NB4 (cell line): ENCODE data around the gene RNF40.
"Not testable (repeated sequence)": the region's sequence is repeated elsewhere in the genome, so short reads cannot be mapped to it uniquely, and the experiment has no call there.

ENCODE experiments used
- DNase-seq: peaks from one replicate; pipeline ENCODE4 v3.0.0; 2010; ENCODE audit warnings: low read depth
- H3K4me3 ChIP-seq: one replicate; pipeline ENCODE4 v1.5.1; 2011; ENCODE audit warnings: mild to moderate bottlenecking, low read depth, low read length, moderate library complexity
- CTCF ChIP-seq: IDR thresholded peaks from one replicate; pipeline ENCODE4 v1.5.1; 2012; ENCODE audit warnings: low read depth, low read length
- MYC ChIP-seq: IDR thresholded peaks from 2 replicates; pipeline ENCODE4 v1.6.1; 2011; ENCODE audit warnings: low read depth, low read length
- POLR2A ChIP-seq: IDR thresholded peaks from 2 replicates; pipeline ENCODE4 v1.6.1; 2011; ENCODE audit warnings: mild to moderate bottlenecking; ENCODE audit not compliant: insufficient read length; ENCODE audit errors: extremely low read depth
- TF ChIP-seq, protein P1 (sequence below): IDR thresholded peaks from 2 replicates; pipeline ENCODE4 v1.6.1; 2011; ENCODE audit warnings: low read depth, low read length

RNF40 gene

GRCh38 chr16:30805370-30806169, 43.4 kb downstream of the RNF40 start:
- TF ChIP-seq MYC, result no peak
- TF ChIP-seq, protein P1, sequence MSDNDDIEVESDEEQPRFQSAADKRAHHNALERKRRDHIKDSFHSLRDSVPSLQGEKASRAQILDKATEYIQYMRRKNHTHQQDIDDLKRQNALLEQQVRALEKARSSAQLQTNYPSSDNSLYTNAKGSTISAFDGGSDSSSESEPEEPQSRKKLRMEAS, result no peak
- TF ChIP-seq POLR2A, result no peak
- TF ChIP-seq CTCF, result no peak
- H3K4me3 ChIP-seq, result peak overlapping the region; percentile 49
- peak; percentile 64 for DNase-seq

DNA sequence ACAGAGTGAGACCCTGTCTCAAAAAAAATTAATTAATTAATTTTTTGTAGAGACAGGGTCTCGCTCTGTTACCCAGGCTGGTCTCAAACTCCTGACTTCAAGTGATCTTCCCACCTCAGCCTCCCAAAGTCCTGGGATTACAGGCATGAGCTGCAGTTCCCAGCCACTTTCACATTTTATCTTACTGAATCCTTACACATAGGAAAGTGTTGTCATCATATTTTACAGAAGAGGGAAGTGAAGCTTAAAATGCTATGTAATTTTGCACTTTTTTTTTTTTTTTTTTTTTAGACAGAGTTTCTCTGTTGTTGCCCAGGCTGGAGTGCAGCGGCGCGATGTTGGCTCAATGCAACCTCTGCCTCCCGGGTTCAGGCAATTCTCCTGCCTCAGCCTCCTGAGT, 46.0 kb downstream of the RNF40 start:
- DNase-seq, result no peak
- H3K4me3 ChIP-seq, result no peak overlapping the region
- TF ChIP-seq MYC (no peak), CTCF (no peak), POLR2A (no peak)
- TF ChIP-seq, protein P1, result no peak

- not testable (repeated sequence) for DNase-seq, H3K4me3 ChIP-seq
These were observed 46.8 kb downstream of the RNF40 start for GRCh38 chr16:30808890-30809426.

- DNase-seq, H3K4me3 ChIP-seq: not testable (repeated sequence)
These were observed 47.6 kb downstream of the RNF40 start for GRCh38 chr16:30809675-30810074.

GRCh38 chr16:30813821-30814189, 51.7 kb downstream of the RNF40 start:
- TF ChIP-seq POLR2A (no peak), MYC (no peak), CTCF (no peak)
- TF ChIP-seq, protein P1, result no peak
- no peak for DNase-seq
- H3K4me3 ChIP-seq, result peak overlapping the region; percentile 66

GRCh38 chr16:30816769-30817168, 54.6 kb downstream of the RNF40 start:
- H3K4me3 ChIP-seq, result no peak overlapping the region
- TF ChIP-seq, protein P1, result no peak
- TF ChIP-seq CTCF (no peak), MYC (no peak), POLR2A (no peak)
- no peak for DNase-seq

- DNase-seq, result no peak
- no peak for TF ChIP-seq POLR2A
- TF ChIP-seq, protein P1, result no peak
- TF ChIP-seq MYC, result no peak
- TF ChIP-seq CTCF, result no peak
- H3K4me3 ChIP-seq, result no peak overlapping the region
These were observed 58.9 kb downstream of the RNF40 start for GRCh38 chr16:30820952-30821421.

GRCh38 chr16:30821441-30821840, 59.3 kb downstream of the RNF40 start:
- DNase-seq, H3K4me3 ChIP-seq: not testable (repeated sequence)
